HG03442 (cell line): ENCODE measurements around the gene TYW1B.
"Not testable (repeated sequence)": the region's sequence is repeated elsewhere in the genome, so short reads cannot be mapped to it uniquely, and the experiment has no call there.

ENCODE experiments used
- ATAC-seq: cut with Tn5 transposase; IDR thresholded peaks from one replicate; pipeline ENCODE4 v1.9.1; 2021; ENCODE audit warnings: mild to moderate bottlenecking, moderate library complexity; ENCODE audit not compliant: unreplicated experiment

Gene TYW1B

DNA sequence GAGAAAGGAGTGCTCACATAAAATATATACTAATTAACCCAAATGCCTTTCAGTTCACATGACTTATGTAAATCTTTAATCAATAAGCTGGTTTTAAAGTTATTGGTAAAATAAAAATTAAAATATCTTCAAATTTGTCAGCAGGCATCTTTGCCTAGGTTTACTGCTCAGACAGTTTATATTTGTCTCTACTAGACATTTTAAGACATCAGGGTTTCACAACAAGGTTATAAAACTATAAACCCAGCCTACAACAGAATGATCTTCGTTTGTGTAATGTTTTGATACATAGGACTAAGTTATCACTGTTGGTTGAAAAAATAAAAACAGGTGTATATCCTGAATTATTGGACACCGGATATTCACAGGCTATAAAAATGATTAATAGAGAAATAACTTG is 67.4 kb downstream of the TYW1B start:
- ATAC-seq, result no peak

DNA sequence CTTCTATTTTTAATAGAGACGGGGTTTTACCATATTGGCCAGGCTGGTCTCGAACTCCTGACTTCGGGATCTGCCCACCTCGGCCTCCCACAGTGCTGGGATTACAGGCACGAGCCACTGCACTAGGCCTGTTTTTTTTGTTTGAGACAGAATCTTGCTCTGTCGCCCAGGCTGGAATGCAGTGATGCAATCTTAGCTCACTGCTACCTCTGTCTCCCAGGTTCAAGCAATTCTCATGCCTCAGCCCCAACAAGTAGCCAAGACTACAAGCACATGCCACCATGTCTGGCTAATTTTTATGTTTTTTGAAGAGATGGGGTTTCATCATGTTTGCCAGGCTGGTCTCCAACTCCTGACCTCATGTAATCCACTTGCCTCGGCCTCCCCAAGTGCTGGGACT is 73.7 kb downstream of the TYW1B start:
- ATAC-seq, result no peak

DNA sequence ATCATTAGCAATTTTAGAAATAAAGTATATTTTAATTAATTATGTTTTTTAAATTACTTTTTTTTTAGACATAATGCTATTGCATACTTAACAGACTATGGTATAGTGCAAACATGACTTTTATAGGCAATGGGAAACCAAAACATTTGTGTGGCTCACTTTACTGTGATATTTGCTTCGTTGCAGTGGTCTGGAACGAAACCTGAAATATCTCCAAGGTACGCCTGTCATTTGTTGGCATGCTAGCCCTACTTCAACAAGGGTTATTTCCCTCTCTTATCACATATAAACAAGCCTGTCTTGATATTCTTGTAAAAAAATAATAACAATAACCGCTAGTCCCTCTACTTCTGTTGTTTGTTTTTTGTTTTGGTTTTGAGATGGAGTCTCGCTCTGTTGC is 74.2 kb downstream of the TYW1B start:
- no peak for ATAC-seq

DNA sequence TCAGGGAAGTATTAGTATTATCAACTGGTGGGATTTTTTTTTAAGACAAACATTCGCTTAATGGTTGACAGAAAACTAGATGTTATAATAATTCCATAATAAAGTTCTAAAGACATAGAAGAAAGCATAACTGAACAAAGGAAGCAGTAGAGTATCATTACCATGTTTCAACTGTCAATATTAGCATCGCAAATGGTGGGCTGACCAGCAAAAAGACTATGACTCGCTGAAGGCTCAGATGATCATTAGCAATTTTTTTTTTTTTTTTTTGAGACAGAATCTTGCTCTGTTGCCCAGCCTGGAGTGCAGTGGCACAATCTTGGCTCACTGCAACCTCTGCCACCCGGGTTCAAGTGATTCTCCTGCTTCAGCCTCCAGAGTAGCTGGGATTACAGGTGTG is 74.8 kb downstream of the TYW1B start:
- ATAC-seq, result not testable (repeated sequence)

DNA sequence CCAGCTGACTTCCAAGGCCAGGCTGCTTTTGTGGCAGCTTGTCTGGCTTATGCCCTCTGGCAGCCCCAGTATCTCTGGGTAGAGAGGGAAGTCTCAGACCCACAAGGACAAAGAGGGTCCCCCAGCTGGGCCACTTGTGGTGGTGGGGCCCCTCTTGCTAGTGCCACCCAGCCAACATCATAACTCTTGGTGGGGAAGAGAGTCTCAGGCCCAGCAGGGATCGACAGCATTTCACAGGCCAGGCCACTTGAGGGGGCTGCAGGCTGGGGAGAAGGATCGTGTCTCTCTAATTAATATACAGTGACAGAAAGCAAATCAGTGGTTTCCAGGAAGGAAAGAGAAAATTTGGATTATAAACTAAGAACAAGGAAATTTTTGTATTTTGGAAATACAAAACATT is 76.0 kb downstream of the TYW1B start:
- no peak for ATAC-seq

DNA sequence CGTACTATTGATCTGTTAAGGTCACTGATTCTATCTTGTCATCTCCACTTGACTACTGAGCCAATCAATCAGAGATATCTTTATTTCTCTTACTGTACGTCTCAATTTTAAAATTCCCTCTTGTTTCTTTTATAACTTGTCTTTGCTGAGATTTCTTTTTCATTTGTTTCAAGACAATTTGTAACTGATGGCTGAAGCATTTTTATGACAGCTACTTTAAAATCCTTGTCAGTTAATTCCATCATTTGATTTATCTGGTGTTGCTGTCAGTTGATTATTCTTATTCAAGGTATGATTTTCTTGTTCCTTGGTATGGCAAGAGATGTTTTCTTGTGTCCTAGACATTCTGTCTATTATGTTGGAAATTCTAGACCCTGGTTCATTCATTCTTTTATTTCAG is 76.6 kb downstream of the TYW1B start:
- no peak for ATAC-seq

DNA sequence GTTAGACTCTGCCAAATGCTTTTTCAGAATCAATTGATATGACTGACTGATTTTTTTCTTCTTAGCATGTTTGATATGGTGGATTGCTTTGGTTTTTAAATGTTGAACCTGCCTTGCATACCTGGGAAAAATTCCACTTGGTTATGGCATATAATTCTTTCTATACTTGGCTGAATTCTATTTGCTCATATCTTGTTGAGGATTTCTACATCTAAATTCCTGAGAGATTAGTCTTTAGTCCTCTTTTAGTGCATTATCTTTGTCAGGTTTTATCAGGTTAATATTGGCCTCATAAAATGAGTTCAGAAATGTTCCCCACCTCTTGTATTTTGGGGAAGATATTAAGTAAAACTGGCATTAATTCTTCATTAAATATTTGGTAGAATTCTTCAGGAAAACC is 79.4 kb downstream of the TYW1B start:
- not testable (repeated sequence) for ATAC-seq

DNA sequence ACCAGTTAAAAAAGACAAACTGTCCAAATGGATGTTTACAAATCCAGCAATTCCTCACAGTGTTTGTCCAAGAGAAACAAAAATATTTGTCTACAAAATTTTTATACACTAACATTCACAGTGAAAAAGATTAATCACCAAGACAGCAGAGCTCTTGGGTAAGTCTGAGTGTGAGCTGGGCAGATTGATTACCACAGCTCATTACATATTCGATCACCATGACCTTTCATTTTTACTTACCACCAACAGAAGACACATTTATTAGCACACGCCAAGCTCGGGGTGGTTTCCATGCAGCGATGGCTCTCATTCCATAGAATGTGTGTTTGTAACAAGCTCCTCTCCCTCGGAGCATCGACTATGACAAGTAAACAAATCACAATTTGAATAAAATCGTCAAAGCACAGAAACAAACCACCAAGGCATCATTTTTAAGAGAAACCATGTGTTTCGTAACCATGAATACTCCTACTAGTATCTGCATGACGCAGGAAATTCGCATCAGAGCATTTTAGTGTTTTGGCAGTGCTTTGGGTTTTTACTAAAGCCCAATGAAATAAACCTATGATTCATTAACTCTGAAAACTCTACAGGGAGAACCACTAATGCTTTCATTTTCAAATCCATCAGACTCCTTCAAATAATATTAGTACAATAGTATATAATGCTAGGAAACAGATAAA is 83.6 kb downstream of the TYW1B start:
- ATAC-seq, result not testable (repeated sequence)

DNA sequence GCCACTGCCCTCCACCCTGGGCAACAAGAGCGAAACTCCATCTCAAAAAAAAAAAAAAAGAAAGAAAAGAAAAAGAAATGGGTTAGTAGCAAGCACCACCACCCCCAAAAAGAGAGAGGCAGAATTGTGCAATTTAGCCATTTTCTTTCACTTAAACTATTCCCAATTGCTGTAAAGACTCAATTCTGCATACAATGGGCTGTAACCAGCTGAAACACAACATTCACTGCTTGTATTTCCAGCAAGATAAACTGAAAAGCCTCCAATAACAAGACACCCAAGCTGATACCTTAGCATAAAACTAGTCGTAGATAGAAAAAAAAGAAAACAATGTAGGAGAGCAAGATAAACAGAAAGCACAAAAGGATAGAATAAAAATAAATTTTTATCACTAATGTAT is 84.2 kb downstream of the TYW1B start:
- ATAC-seq, result not testable (repeated sequence)

DNA sequence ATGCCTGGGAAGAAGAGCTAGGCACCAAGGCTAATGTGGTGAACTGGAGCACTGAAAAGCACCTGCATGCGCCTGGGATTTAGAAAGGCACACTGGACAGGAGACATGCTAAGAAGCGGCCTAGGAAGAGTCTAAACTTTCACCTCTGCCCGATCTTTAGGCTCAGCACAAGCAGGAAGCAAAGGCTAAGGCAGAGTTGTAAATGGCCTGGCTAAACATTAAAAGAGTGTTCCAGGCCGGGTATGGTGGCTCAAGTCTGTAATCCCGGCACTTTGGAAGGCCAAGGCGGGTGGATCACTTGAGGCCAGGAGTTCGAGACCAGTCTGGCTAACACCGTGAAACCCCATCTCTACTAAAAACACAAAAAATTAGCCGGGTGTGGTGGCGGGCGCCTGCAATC is 88.3 kb downstream of the TYW1B start:
- ATAC-seq, result not testable (repeated sequence)

DNA sequence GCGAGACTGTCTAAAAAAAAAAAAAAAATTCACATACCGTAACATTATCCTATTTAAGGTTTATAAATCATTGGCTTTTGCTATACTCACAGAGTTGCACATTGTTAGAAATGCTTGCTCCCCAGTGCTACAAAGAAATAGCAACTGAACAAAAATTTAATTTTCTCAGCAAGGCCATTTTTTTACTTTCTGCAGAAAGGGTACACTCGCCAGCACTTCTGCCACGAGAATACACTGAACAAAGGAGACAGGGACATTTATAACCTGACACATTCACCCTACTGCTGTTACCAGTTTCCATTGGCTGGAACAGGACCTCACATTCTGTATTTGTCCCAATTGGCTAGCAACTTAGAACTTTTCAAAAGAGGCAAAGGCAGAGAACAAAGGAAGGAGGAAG is 92.1 kb downstream of the TYW1B start:
- not testable (repeated sequence) for ATAC-seq

DNA sequence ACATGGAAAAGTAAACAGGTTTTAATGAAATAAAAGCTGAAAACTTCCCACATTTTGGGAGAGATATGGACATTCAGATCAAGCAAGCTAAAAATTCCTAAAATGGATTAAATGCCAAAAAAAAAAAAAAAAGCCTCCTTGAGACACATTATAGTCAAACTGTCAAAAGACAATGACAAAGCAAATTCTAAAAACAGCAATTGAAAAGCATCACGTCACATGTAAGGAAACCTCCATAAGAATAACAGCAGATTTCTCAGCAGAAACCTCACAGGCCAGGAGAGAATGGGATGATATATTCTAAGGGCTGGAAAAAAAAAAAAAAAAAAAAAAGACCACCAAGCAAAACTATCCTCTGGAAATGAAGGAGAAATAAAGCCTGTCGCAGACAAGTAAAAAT is 97.2 kb downstream of the TYW1B start:
- not testable (repeated sequence) for ATAC-seq

DNA sequence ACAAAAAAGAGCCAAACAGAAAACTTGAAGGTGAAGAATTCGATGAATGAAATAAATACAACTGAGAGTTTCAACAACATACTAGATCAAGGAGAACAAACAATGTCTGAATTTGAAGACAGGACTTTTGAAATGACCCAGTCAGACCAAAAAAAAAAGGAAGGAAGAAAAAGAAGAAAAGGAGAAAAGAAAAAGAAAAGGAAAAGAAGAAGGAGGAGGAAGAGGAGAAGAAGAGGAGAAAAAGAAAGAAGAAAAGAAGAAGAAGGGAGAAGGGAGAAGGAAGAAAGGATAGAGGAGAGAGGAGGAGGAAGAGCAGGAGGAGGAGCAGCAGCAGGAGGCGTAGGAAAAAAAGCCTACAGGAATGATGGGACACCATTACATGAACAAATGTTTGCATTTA is 97.6 kb downstream of the TYW1B start:
- not testable (repeated sequence) for ATAC-seq

DNA sequence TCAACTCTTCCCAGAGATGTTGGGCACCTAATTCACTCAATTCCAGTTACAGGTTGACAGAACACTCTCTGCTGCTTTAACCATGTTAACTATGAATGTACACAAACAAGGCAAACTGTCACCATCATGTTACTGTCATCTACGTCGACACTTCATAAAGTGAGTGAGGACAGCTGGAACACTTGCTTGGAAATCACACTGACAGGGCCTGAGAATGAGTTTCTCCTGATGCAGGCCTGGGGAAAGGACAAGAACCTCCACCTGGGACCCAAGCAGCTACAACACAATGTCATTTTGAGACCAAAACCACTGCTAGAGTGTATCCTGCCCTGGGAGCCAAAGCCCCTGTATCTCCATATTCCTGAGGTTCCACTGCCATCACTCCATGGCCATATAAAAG is 98.9 kb downstream of the TYW1B start:
- ATAC-seq, result not testable (repeated sequence)

DNA sequence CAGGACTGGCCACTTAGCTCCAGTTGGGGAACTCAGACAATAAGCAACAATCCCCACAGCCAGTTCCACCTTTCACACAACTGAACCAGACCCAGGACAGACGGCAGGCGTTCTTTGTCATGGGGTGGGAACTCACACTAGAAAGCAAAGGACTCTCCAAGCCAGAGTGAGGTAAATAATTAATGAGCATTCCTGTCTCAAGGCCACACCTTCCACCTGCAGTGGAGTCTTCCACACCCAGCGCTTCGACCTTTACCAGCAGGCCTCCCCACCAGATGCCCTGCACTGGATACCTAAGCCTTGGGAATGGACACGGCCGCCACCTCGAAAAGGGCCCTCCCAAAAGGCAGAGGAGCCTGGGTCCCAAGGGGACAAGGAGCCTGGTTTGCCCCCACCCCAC is 105.3 kb downstream of the TYW1B start:
- not testable (repeated sequence) for ATAC-seq

DNA sequence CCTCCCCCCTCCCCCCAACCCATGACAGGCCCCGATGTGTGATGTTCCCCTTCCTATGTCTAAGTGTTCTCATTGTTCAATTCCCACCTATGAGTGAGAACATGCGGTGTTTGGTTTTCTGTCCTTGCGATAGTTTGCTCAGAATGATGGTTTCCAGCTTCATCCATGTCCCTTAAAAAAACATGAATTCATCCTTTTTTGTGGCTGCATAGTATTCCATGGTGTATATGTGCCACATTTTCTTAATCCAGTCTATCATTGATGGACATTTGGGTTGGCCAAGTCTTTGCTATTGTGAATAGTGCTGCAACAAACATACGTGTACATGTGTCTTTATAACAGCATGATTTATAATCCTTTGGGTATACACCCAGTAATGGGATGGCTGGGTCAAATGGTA is 107.1 kb downstream of the TYW1B start:
- ATAC-seq, result not testable (repeated sequence)

DNA sequence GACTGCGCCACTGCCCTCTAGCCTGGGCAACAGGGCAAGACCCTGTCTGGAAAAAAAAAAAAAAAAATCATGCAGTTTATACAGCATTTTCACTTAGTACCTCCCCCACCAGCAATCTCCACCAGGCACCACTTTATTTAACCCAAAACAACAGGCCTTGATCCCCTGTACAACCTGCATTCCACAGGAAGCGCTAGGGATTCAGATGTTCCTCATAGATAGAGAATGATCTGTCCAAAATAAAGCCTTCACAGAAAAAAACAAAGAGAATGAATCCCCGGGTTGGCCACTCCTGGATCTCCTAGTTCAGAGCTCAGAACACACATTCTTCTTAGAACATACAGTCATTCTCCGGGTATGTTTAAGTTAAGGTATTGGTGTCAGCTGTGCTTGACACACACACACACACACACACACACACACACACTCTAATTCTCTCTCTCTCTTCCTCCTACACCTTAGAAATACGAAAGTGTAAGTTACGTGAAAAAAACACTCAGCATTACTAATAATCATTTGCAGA is 110.7 kb downstream of the TYW1B start:
- not testable (repeated sequence) for ATAC-seq

DNA sequence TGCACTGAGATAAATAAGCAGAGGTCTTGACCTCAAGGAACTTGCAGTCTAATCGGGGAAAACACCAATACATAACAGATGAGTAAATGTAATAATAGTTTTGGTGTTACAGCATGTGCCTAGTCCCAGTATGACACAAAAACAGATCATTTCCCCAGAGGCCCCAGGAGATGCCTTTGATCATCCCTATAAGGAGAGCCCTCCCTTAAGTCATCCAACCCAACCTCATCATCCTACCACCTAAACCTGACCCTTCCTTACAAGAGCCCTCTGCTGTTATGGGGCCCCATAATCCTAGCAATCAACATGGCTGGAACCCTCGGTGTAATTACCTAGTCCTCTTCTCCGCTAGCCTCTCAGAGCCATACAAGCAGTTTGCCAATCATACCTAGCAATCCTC is 116.1 kb downstream of the TYW1B start:
- ATAC-seq, result not testable (repeated sequence)

DNA sequence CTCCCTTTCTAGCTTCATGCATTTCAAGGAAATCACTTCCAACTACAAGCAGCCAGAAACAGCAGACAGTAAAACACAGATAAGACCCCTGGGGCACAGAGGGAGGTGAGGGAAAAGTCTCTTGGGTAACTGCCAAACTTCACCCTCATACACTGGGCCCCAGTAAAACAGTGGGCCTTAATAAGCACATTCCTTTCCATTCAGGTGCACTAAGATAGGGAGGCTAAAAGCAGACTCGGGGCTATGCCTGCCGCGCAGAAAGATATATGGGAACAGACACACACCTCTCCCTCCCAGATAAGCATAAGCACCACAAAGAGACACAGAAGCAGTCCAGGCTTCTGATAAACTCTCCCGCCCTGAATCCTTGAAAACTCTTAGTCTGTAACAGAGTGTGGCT is 117.0 kb downstream of the TYW1B start:
- ATAC-seq, result no peak

DNA sequence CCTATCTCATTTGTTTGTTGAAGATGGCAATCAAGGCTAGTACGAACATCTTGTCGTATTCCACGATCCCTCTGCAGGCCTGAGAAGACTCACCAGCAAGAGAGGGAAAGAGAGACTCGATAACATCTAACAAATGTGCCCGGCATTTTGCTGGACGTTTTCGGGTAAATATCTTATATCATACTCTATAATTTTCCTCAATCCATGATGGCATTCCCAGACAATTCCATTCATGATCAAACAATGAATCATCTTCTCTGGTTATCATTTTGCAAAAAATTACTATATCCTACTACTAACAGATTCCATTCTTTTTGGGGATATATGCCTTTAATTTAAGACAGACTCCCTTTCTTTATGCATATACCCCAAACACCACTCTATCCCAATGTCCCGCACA is 118.1 kb downstream of the TYW1B start:
- ATAC-seq, result no peak

DNA sequence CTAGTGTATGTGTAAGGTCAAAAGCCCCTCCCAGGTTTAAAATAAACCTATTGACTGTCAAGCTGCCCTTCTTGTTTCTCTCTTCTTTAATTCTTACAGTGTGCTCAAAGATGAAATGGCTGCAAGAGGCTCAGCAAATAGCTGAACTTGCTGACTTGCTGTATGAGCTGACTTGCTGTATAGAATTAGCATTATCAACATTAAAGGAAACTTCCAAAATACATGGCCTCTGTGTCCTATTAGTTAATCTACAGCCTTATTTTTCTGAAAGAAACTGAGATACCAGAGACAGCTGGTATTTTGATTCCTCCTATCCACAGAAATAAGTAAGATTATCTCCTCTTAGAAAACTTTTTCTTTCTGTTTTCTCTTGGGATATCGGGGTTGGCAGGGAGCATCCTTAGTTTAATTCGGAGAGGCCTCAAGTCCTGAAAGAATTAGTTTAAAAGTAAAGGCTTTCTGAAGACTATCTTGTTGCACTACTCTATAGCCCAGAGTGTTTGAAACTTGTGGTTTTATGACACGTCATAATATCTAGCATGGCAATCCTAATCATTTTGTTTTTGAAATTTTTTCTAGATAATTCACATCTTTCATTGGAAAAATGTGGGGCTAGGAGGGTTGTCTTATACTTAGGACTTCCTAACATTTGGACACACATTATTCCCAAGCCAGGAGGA is 119.5 kb downstream of the TYW1B start:
- ATAC-seq, result not testable (repeated sequence)

DNA sequence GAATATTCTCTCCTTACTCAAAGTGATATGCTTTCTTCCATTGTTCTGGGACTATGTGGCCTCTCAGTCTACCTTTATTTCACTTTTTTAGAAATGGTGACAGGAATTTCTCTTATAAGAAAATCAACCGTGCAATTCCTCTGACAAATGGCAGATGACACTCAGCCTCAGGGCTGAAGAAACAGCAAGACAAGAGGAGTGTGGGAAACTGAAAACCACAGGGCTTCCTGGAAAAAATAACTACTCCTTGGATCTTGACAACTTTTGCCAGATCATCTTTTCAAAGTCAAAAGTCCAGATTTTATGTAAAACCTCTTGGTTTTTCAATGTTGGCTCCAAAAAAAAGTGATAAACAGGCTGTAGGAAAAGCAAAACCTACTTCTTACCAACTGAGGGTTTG is 121.5 kb downstream of the TYW1B start:
- no peak for ATAC-seq
